Left ventricle myocardium inferior (tissue), 1 donor: ENCODE measurements around the gene CIB4. TPM values are rescaled to one million over a fixed set of nuclear protein-coding genes. Genes with fewer than 3 reads are reported as not detected.

Experiments
- DNase-seq: peaks from one replicate; pipeline ENCODE4 v3.0.0-alpha.2; 2020
- H3K27ac ChIP-seq: fragments of 200-600 bp; replicated peaks from 2 replicates; pipeline ENCODE4 v1.8.0; 2021
- H3K27me3 ChIP-seq: fragments of 200-600 bp; 2 replicates; pipeline ENCODE4 v1.8.0; 2021; ENCODE audit warnings: low read depth
- H3K36me3 ChIP-seq: fragments of 200-600 bp; 2 replicates; pipeline ENCODE4 v1.8.0; 2021
- H3K4me1 ChIP-seq: fragments of 200-600 bp; 2 replicates; pipeline ENCODE4 v1.8.0; 2021
- H3K4me3 ChIP-seq: fragments of 200-600 bp; 2 replicates; pipeline ENCODE4 v1.8.0; 2021; ENCODE audit warnings: mild to moderate bottlenecking, moderate library complexity
- H3K9me3 ChIP-seq: fragments of 200-600 bp; replicated peaks from 2 replicates; pipeline ENCODE4 v1.8.0; 2021
- intact Hi-C: fragments of 100-400 bp; cut with micrococcal nuclease; formaldehyde crosslinking; loops from one replicate; pipeline ENCODE4 v1.11.0; 2022
- total RNA-seq: library from RNA; stranded (reverse); fragmentation: NEBNext Ultra II Directional; extraction: Animal tissue kit (Norgen Biotek cat#: 25700); gene quantifications from one replicate; pipeline ENCODE4 v1.2.1, GENCODE V29; 2021
- TF ChIP-seq, protein P1 (sequence below): fragments of 200-600 bp; IDR thresholded peaks from 2 replicates; pipeline ENCODE4 v1.8.0; 2021; ENCODE audit warnings: antibody characterized with exemption, mild to moderate bottlenecking, borderline replicate concordance
- donor health status: DM: no; HTN: yes; CAD: no; lungs with severe emphysema.

Gene CIB4
- total RNA-seq, 1 donor from 2014 or later, result not detected

DNA sequence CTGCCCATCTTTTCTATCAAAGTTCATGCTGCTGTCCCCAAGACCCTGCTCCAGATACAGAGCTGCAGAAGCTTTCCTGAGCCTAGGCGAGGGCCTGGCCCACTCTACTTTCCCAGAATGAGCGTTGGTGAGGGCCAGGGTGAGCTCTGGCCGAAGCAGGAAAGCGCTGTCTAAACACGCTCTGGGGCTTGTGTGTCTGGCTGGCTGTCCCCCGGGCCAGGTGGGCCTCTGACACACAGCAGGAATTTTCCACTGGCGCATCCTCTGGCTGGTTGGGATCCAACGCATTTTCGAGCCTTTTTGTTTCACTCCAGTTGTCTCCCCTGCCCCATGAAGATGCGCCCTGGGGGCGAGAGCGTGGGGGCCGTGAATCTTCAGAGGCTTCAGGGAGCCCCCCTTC, 33.6 kb upstream of the CIB4 start:
- DNase-seq, result no peak
- TF ChIP-seq, protein P1, sequence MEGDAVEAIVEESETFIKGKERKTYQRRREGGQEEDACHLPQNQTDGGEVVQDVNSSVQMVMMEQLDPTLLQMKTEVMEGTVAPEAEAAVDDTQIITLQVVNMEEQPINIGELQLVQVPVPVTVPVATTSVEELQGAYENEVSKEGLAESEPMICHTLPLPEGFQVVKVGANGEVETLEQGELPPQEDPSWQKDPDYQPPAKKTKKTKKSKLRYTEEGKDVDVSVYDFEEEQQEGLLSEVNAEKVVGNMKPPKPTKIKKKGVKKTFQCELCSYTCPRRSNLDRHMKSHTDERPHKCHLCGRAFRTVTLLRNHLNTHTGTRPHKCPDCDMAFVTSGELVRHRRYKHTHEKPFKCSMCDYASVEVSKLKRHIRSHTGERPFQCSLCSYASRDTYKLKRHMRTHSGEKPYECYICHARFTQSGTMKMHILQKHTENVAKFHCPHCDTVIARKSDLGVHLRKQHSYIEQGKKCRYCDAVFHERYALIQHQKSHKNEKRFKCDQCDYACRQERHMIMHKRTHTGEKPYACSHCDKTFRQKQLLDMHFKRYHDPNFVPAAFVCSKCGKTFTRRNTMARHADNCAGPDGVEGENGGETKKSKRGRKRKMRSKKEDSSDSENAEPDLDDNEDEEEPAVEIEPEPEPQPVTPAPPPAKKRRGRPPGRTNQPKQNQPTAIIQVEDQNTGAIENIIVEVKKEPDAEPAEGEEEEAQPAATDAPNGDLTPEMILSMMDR, result no peak
- H3K36me3 ChIP-seq, result no peaks in the 10 kb centered on the region

GRCh38 chr2:26674002-26674751, 33.0 kb upstream of the CIB4 start:
- peaks cover 3% of the 10 kb centered on the region for H3K9me3 ChIP-seq
- peaks cover 63% of the 10 kb centered on the region for H3K27me3 ChIP-seq
- no peaks in the 10 kb centered on the region for H3K36me3 ChIP-seq
- TF ChIP-seq, protein P1, result no peak
- H3K4me3 ChIP-seq, result no peak overlapping the region
- no peak for DNase-seq
- intact Hi-C loops, result no loop called here
- H3K27ac ChIP-seq, result no peak overlapping the region
- no peaks in the 10 kb centered on the region for H3K4me1 ChIP-seq

More for the DNA sequence above, 33.6 kb upstream of the CIB4 start:
- Histone ChIP-seq H3K4me1 (no peaks in the 10 kb centered on the region), H3K27me3 (peaks cover 57% of the 10 kb centered on the region), H3K9me3 (peaks cover 3% of the 10 kb centered on the region), H3K27ac (no peak overlapping the region), H3K4me3 (no peak overlapping the region)
- intact Hi-C loops, result no loop called here

DNA sequence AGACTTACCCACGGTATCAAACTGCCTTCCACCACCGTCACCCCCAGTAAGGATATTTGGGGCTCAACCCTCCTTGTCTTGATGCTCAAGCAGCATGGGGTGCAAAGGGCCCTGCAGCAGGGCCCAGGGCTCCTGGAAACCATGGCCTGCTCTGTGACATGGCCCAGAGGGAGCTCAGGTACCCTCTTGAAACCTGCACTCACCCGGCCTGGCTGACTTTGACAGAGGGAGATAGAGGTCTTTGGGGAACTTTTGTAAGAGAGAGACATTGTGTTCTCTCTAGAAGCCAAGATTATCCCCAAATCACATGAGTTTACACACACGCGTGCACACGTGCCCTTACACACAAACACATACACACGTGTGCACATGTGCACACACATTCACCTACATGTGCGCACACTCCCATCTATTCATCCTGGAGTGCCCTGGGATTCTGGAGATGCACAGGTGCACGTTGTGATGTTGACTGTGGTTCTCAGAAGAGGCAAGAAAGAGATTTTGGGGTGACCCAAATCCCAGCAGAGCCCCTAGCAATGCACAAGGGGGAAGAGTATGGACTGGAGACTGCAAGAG, 31.7 kb upstream of the CIB4 start:
- intact Hi-C loops, result no loop called here
- peaks cover 75% of the 10 kb centered on the region for H3K27me3 ChIP-seq
- no peaks in the 10 kb centered on the region for H3K36me3 ChIP-seq
- H3K4me3 ChIP-seq, result no peak overlapping the region
- H3K27ac ChIP-seq, result no peak overlapping the region
- H3K9me3 ChIP-seq, result peaks cover 3% of the 10 kb centered on the region
- TF ChIP-seq, protein P1, result no peak
- no peaks in the 10 kb centered on the region for H3K4me1 ChIP-seq
- no peak for DNase-seq

GRCh38 chr2:26672112-26672817, 31.1 kb upstream of the CIB4 start:
- Histone ChIP-seq H3K4me1 (no peaks in the 10 kb centered on the region), H3K27ac (no peak overlapping the region), H3K9me3 (no peaks in the 10 kb centered on the region), H3K4me3 (no peak overlapping the region), H3K36me3 (no peaks in the 10 kb centered on the region), H3K27me3 (peaks cover 70% of the 10 kb centered on the region)
- TF ChIP-seq, protein P1, result no peak
- intact Hi-C loops, result no loop called here
- no peak for DNase-seq

- H3K27ac ChIP-seq, result no peak overlapping the region
- peaks cover 69% of the 10 kb centered on the region for H3K27me3 ChIP-seq
- H3K4me1 ChIP-seq, result no peaks in the 10 kb centered on the region
- H3K4me3 ChIP-seq, result no peak overlapping the region
- intact Hi-C loops, result no loop called here
- TF ChIP-seq, protein P1, result no peak
- no peak for DNase-seq
- no peaks in the 10 kb centered on the region for H3K9me3 ChIP-seq
- H3K36me3 ChIP-seq, result no peaks in the 10 kb centered on the region
Observed at GRCh38 chr2:26671691-26672090, 30.5 kb upstream of the CIB4 start.
